Measurements from ENCODE around the gene POU6F2. TPM values are rescaled to one million over a fixed set of nuclear protein-coding genes. Genes with fewer than 3 reads are reported as not detected.

The POU6F2 gene
- total and polyA plus RNA-seq, 9 of the 15 experiments (the other 6 are each of a cell fraction or from before 2014, with no cell fraction given): 0.29 to 1.5 (median 0.96) TPM

DNA sequence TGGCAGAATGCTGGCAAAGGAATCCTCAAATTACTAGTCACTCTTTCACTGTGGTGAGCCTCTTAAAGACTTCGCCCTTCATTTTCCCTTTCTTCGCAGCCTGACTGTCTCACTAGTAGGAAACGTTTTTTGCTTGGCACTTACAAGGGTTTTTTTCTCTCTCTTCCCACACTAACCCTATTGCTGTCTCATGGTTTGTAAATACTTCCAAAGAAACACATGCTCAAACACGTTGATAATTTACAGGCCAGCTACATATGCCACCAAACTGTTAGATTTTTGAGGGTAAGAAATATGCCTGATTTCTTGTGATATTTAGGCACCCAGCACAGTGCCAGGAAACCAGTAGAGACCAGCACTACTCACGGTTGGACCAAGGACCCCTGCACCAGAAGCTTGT is 340.2 kb downstream of the POU6F2 start:
- no peaks in the 10 kb centered on the region for H4K20me1 ChIP-seq (replicated peaks; ENCODE audit: control insufficient read depth, insufficient read depth, low read length)
- POLR2A ChIA-PET: no interaction called here
- intact Hi-C loops (cut with micrococcal nuclease): no loop called here
- peaks cover 5 to 9% of the 10 kb centered on the region in 2 experiments; a peak in 3 of 5 replicates for H3K27me3 ChIP-seq (ENCODE audit: control insufficient read depth in 2 of 2, insufficient read depth in 2 of 2, low read length in 2 of 2)
- H2AFZ ChIP-seq (ENCODE audit: low read depth, low read length): no peak overlapping the region
- no peak overlapping the region for H3K4me3 ChIP-seq
- H3K79me2 ChIP-seq (ENCODE audit: control insufficient read depth, insufficient read depth, low read length): no peaks in the 10 kb centered on the region
- no TSS peak for BruUV-seq (replicated peaks)
- no peak overlapping the region for H3K4me2 ChIP-seq (ENCODE audit: insufficient read depth, low read length)
- in situ Hi-C loops (cut with MboI): no loop called here
- no peaks in the 10 kb centered on the region for H3K9me1 ChIP-seq (ENCODE audit: control insufficient read depth, insufficient read depth, low read length)
- no peak for FAIRE-seq
- H3K36me3 ChIP-seq (ENCODE audit: control insufficient read depth, insufficient read depth, low read length): no peaks in the 10 kb centered on the region
- no peak overlapping the region for H3K27ac ChIP-seq (ENCODE audit: extremely low read depth, low read depth, low read length)
- DNase-seq (ENCODE audit: extremely low read depth in 1 of 4, low spot score in 3 of 4): no peak
- no peaks in the 10 kb centered on the region for H3K9me3 ChIP-seq (replicated peaks; ENCODE audit: control insufficient read depth, insufficient read depth, low read depth, low read length)
- 4% methylated on average over 5 of the region's 5 CpGs for WGBS (ENCODE audit: insufficient coverage, low coverage, missing lambda C conversion rate)
- no peak overlapping the region for H3K9ac ChIP-seq (ENCODE audit: insufficient read depth in 1 of 2, low read depth in 2 of 2, low read length in 2 of 2)
- CTCF ChIA-PET (ENCODE audit: low intra/inter-chr PET ratio): no interaction called here
- no peak for ATAC-seq
- no peaks in the 10 kb centered on the region; a peak in 1 of 5 replicates for H3K4me1 ChIP-seq (replicated peaks in 1 of 2; ENCODE audit: control insufficient read depth in 2 of 2, insufficient read depth in 2 of 2, low read length in 2 of 2)
- TF ChIP-seq, protein P1, sequence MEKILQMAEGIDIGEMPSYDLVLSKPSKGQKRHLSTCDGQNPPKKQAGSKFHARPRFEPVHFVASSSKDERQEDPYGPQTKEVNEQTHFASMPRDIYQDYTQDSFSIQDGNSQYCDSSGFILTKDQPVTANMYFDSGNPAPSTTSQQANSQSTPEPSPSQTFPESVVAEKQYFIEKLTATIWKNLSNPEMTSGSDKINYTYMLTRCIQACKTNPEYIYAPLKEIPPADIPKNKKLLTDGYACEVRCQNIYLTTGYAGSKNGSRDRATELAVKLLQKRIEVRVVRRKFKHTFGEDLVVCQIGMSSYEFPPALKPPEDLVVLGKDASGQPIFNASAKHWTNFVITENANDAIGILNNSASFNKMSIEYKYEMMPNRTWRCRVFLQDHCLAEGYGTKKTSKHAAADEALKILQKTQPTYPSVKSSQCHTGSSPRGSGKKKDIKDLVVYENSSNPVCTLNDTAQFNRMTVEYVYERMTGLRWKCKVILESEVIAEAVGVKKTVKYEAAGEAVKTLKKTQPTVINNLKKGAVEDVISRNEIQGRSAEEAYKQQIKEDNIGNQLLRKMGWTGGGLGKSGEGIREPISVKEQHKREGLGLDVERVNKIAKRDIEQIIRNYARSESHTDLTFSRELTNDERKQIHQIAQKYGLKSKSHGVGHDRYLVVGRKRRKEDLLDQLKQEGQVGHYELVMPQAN (IDR thresholded peaks at IDR 0.05; ENCODE audit: borderline replicate concordance): no peak
- TF ChIP-seq RUNX1 (IDR thresholded peaks at IDR 0.05; ENCODE audit: low read depth) (no peak), ZNF217 (CRISPR knock-in tag; IDR thresholded peaks at IDR 0.05) (no peak), XRCC5 (IDR thresholded peaks at IDR 0.05; ENCODE audit: low read depth, low read length) (no peak), ZNF140 (CRISPR knock-in tag; IDR thresholded peaks at IDR 0.05) (no peak), POLR3G (IDR thresholded peaks at IDR 0.05; ENCODE audit: extremely low read depth, insufficient read length, insufficient replicate concordance) (no peak), SMAD3 (CRISPR knock-in tag; conservative IDR thresholded peaks at IDR 0.05) (no peak), ZC3H8 (IDR thresholded peaks at IDR 0.05) (no peak), PTBP1 (IDR thresholded peaks at IDR 0.05; ENCODE audit: low read depth, low read length) (no peak), PCBP2 (IDR thresholded peaks at IDR 0.05; ENCODE audit: low read depth, low read length, poor library complexity, severe bottlenecking) (no peak), PURB (CRISPR knock-in tag; IDR thresholded peaks at IDR 0.05; ENCODE audit: low read depth) (no peak), SIRT6 (IDR thresholded peaks at IDR 0.05; ENCODE audit: low read depth, low read length) (no peak)
- TF ChIP-seq, protein P2, sequence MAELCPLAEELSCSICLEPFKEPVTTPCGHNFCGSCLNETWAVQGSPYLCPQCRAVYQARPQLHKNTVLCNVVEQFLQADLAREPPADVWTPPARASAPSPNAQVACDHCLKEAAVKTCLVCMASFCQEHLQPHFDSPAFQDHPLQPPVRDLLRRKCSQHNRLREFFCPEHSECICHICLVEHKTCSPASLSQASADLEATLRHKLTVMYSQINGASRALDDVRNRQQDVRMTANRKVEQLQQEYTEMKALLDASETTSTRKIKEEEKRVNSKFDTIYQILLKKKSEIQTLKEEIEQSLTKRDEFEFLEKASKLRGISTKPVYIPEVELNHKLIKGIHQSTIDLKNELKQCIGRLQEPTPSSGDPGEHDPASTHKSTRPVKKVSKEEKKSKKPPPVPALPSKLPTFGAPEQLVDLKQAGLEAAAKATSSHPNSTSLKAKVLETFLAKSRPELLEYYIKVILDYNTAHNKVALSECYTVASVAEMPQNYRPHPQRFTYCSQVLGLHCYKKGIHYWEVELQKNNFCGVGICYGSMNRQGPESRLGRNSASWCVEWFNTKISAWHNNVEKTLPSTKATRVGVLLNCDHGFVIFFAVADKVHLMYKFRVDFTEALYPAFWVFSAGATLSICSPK (IDR thresholded peaks at IDR 0.05; ENCODE audit: borderline replicate concordance): no peak
- TF ChIP-seq, protein P3, sequence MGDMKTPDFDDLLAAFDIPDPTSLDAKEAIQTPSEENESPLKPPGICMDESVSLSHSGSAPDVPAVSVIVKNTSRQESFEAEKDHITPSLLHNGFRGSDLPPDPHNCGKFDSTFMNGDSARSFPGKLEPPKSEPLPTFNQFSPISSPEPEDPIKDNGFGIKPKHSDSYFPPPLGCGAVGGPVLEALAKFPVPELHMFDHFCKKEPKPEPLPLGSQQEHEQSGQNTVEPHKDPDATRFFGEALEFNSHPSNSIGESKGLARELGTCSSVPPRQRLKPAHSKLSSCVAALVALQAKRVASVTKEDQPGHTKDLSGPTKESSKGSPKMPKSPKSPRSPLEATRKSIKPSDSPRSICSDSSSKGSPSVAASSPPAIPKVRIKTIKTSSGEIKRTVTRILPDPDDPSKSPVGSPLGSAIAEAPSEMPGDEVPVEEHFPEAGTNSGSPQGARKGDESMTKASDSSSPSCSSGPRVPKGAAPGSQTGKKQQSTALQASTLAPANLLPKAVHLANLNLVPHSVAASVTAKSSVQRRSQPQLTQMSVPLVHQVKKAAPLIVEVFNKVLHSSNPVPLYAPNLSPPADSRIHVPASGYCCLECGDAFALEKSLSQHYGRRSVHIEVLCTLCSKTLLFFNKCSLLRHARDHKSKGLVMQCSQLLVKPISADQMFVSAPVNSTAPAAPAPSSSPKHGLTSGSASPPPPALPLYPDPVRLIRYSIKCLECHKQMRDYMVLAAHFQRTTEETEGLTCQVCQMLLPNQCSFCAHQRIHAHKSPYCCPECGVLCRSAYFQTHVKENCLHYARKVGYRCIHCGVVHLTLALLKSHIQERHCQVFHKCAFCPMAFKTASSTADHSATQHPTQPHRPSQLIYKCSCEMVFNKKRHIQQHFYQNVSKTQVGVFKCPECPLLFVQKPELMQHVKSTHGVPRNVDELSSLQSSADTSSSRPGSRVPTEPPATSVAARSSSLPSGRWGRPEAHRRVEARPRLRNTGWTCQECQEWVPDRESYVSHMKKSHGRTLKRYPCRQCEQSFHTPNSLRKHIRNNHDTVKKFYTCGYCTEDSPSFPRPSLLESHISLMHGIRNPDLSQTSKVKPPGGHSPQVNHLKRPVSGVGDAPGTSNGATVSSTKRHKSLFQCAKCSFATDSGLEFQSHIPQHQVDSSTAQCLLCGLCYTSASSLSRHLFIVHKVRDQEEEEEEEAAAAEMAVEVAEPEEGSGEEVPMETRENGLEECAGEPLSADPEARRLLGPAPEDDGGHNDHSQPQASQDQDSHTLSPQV (IDR thresholded peaks at IDR 0.05): no peak
